Liver (tissue), 3 donors: ENCODE results near the gene PARP4.

ENCODE experiments used
- FOXA1 ChIP-seq: IDR thresholded peaks from 2 replicates; pipeline ENCODE4 v1.6.1; 2016; ENCODE audit warnings: antibody characterized with exemption
- HNF4G ChIP-seq: IDR thresholded peaks from 2 replicates; pipeline ENCODE4 v1.6.1; 2016; ENCODE audit warnings: antibody characterized with exemption
- JUND ChIP-seq, 2 donors: IDR thresholded peaks; 2 replicates each; pipeline ENCODE4 v1.6.1; 2016; ENCODE audit warnings: antibody characterized with exemption in 2 of 2
- NR2F2 ChIP-seq: IDR thresholded peaks from 2 replicates; pipeline ENCODE4 v1.6.1; 2016; ENCODE audit warnings: antibody characterized with exemption
- REST ChIP-seq: IDR thresholded peaks from 2 replicates; pipeline ENCODE4 v1.6.1; 2016; ENCODE audit warnings: antibody characterized with exemption, mild to moderate bottlenecking
- RXRA ChIP-seq, 2 donors: IDR thresholded peaks; 2 replicates each; pipeline ENCODE4 v1.6.1; 2017 to 2018; ENCODE audit warnings: antibody characterized with exemption in 2 of 2, mild to moderate bottlenecking in 1 of 2
- TAF1 ChIP-seq: conservative IDR thresholded peaks from 2 replicates; pipeline ENCODE4 v1.6.1; 2016; ENCODE audit warnings: antibody characterized with exemption, mild to moderate bottlenecking
- YY1 ChIP-seq: IDR thresholded peaks from 2 replicates; pipeline ENCODE4 v1.6.1; 2016; ENCODE audit warnings: antibody characterized with exemption, mild to moderate bottlenecking
- TF ChIP-seq, protein P1 (sequence below): fragments of 150-350 bp; IDR thresholded peaks from 2 replicates; pipeline ENCODE4 v1.5.1; 2017; ENCODE audit warnings: improper control_type of control experiment, low read depth, low read length; ENCODE audit not compliant: missing input control
- TF ChIP-seq, protein P2 (sequence below): IDR thresholded peaks from 2 replicates; pipeline ENCODE4 v1.6.1; 2016; ENCODE audit warnings: antibody characterized with exemption
- TF ChIP-seq, protein P3 (sequence below): IDR thresholded peaks from 2 replicates; pipeline ENCODE4 v1.6.1; 2016; ENCODE audit warnings: antibody characterized with exemption
- donor health status: healthy.
- donor health status: healthy.

DNA sequence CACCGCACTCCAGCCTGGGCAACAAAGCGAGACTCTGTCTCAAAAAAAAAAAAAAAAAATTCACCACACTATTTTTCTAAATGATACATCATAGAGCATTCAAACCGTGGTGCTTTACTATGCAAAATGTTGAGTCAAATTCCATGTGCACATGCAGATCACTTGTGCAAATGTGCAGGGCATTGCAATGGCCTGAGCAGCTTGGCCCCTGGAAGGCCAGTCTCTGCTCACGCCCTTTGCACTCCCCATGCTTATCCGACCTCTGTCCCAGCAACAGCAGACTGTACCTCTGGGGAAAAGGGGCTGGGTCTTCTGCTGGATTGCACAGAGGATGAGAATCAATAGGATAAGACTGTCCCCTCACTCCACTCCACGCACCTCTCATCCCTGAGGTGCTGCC lies 58.5 kb downstream of the PARP4 start:
- TF ChIP-seq, protein P1, sequence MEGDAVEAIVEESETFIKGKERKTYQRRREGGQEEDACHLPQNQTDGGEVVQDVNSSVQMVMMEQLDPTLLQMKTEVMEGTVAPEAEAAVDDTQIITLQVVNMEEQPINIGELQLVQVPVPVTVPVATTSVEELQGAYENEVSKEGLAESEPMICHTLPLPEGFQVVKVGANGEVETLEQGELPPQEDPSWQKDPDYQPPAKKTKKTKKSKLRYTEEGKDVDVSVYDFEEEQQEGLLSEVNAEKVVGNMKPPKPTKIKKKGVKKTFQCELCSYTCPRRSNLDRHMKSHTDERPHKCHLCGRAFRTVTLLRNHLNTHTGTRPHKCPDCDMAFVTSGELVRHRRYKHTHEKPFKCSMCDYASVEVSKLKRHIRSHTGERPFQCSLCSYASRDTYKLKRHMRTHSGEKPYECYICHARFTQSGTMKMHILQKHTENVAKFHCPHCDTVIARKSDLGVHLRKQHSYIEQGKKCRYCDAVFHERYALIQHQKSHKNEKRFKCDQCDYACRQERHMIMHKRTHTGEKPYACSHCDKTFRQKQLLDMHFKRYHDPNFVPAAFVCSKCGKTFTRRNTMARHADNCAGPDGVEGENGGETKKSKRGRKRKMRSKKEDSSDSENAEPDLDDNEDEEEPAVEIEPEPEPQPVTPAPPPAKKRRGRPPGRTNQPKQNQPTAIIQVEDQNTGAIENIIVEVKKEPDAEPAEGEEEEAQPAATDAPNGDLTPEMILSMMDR = no peak
- TF ChIP-seq, protein P2, sequence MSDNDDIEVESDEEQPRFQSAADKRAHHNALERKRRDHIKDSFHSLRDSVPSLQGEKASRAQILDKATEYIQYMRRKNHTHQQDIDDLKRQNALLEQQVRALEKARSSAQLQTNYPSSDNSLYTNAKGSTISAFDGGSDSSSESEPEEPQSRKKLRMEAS = no peak
- TF ChIP-seq HNF4G = no peak
- no peak for TF ChIP-seq TAF1
- TF ChIP-seq FOXA1 = no peak
- TF ChIP-seq REST = no peak
- TF ChIP-seq, protein P3, sequence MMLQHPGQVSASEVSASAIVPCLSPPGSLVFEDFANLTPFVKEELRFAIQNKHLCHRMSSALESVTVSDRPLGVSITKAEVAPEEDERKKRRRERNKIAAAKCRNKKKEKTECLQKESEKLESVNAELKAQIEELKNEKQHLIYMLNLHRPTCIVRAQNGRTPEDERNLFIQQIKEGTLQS = no peak
- TF ChIP-seq JUND (IDR thresholded peaks at IDR 0.05) = no peak
- no peak for TF ChIP-seq RXRA (IDR thresholded peaks at IDR 0.05)
- TF ChIP-seq NR2F2 = no peak
- no peak for TF ChIP-seq YY1
